HepG2 (cell line): ENCODE results near the gene TAGLN. TPM values are rescaled to one million over a fixed set of nuclear protein-coding genes. Genes with fewer than 3 reads are reported as not detected.

Experiments
- ATAC-seq: fragments of 200-7000 bp; cut with Tn5 transposase; 3 replicates; pipeline ENCODE4 v1.9.1; 2020; ENCODE audit warnings: mild to moderate bottlenecking, moderate library complexity
- BruUV-seq: library from RNA; stranded (reverse); fragments of 400-500 nt; replicated peaks from 2 replicates; lab custom pipeline; 2021; lab: Mats Ljungman, UMichigan
- CTCF ChIA-PET: fragments of 300-600 bp; formaldehyde crosslinking; extraction: SDS; loops from one replicate; lab custom pipeline; 2021; ENCODE audit warnings: low total read pairs, inconsistent platforms, low intra/inter-chr PET ratio; lab: Yijun Ruan, JAX
- POLR2A ChIA-PET: fragments of 350-600 bp; sonication (Branson Sonifier 250); formaldehyde crosslinking; loops from one replicate; lab custom pipeline; 2020; ENCODE audit warnings: antibody characterized with exemption, inconsistent platforms; lab: Yijun Ruan, JAX
- DNase-seq: peaks from one replicate; pipeline ENCODE4 v3.0.0-alpha.2; 2015; ENCODE audit warnings: low spot score
- FAIRE-seq: peaks from 3 replicates; lab custom pipeline; 2011; peaks lifted over from hg19 to GRCh38; lab: Jason Lieb, UNC
- H2AFZ ChIP-seq: one replicate; pipeline ENCODE4 v1.6.1; 2011; ENCODE audit warnings: low read length, inconsistent platforms
- H3K27ac ChIP-seq: fragments of 300-600 bp; 3 replicates; pipeline ENCODE4 v1.8.0; 2011; ENCODE audit warnings: mixed run types, mild to moderate bottlenecking, mixed read lengths, low read length, inconsistent platforms; ENCODE audit not compliant: insufficient read depth; ENCODE audit errors: extremely low read length
- H3K27me3 ChIP-seq, 2 experiments: fragments of 200-600 bp in 1 of 2; 2 replicates in 1 of 2; 3 replicates in 1 of 2; pipeline versions ENCODE4 v1.6.0 to v1.8.0; 2011; ENCODE audit warnings: low read length in 2 of 2, mild to moderate bottlenecking in 2 of 2, moderate library complexity in 2 of 2, inconsistent platforms in 1 of 2; ENCODE audit not compliant: insufficient read depth in 2 of 2, control insufficient read depth in 1 of 2
- H3K36me3 ChIP-seq, 2 experiments: fragments of 200-600 bp in 1 of 2; replicated peaks in 1 of 2; 2 replicates in 1 of 2; 3 replicates in 1 of 2; pipeline versions ENCODE4 v1.5.1 to v1.8.0; 2011; ENCODE audit warnings: low read length in 2 of 2, inconsistent platforms in 1 of 2; ENCODE audit not compliant: insufficient read depth in 2 of 2, control insufficient read depth in 1 of 2
- H3K4me1 ChIP-seq: 2 replicates; pipeline ENCODE4 v1.5.1; 2012; ENCODE audit warnings: low read length, inconsistent platforms; ENCODE audit not compliant: insufficient read depth
- H3K4me2 ChIP-seq: 2 replicates; pipeline ENCODE4 v1.6.0; 2011; ENCODE audit warnings: low read depth, low read length, inconsistent platforms
- H3K4me3 ChIP-seq, 3 experiments: fragments of 200-600 bp in 1 of 3; sonication (generic), shearing (Covaris generic) in 1 of 3; replicated peaks in 1 of 3; 2 replicates each; pipeline ENCODE4 v1.5.1; 2011 to 2016; ENCODE audit warnings: low read length in 3 of 3, inconsistent platforms in 2 of 3, low read depth in 2 of 3, mild to moderate bottlenecking in 2 of 3, control low read depth in 1 of 3, mixed read lengths in 1 of 3; ENCODE audit not compliant: insufficient read depth in 1 of 3
- H3K79me2 ChIP-seq: one replicate; pipeline ENCODE4 v1.6.1; 2011; ENCODE audit warnings: low read length, inconsistent platforms; ENCODE audit not compliant: insufficient read depth
- H3K9ac ChIP-seq: 2 replicates; pipeline ENCODE4 v1.6.0; 2011; ENCODE audit warnings: mild to moderate bottlenecking, low read depth, low read length, inconsistent platforms; ENCODE audit not compliant: insufficient read depth
- H3K9me3 ChIP-seq: 2 replicates; pipeline ENCODE4 v1.5.1; 2012; ENCODE audit warnings: mild to moderate bottlenecking, low read length
- H4K20me1 ChIP-seq: 2 replicates; pipeline ENCODE4 v1.6.0; 2011; ENCODE audit warnings: inconsistent platforms, mild to moderate bottlenecking, low read length, moderate library complexity; ENCODE audit not compliant: insufficient read depth
- ARHGAP35 ChIP-seq: sonication (generic); formaldehyde crosslinking; IDR thresholded peaks from 2 replicates; pipeline ENCODE4 v1.9.0; 2022; ENCODE audit warnings: mild to moderate bottlenecking, inconsistent platforms, moderate library complexity, missing genetic modification reagents, borderline replicate concordance
- CSRNP2 ChIP-seq: sonication (generic); formaldehyde crosslinking; conservative IDR thresholded peaks from 2 replicates; pipeline ENCODE4 v1.8.0; 2022; ENCODE audit warnings: low read depth, missing genetic modification reagents
- EZH2 ChIP-seq: conservative IDR thresholded peaks from 2 replicates; pipeline ENCODE4 v1.6.1; 2012; ENCODE audit warnings: mild to moderate bottlenecking, low read depth, low read length, moderate library complexity
- HNF1A ChIP-seq, 2 experiments: sonication (generic) in 1 of 2; formaldehyde crosslinking in 1 of 2; IDR thresholded peaks; 2 replicates each; pipeline versions ENCODE4 v1.4.0 to v1.6.1; 2016 to 2020; ENCODE audit warnings: borderline replicate concordance in 1 of 2, low read depth in 1 of 2, mild to moderate bottlenecking in 1 of 2, missing genetic modification reagents in 1 of 2
- KMT2B ChIP-seq: IDR thresholded peaks from 2 replicates; pipeline ENCODE4 v1.6.1; 2016; ENCODE audit warnings: missing genetic modification reagents, missing compliant biosample characterization
- MYC ChIP-seq: sonication (generic); formaldehyde crosslinking; IDR thresholded peaks from 2 replicates; pipeline ENCODE4 v1.9.0; 2021; ENCODE audit warnings: missing genetic modification reagents, borderline replicate concordance
- NFE2 ChIP-seq: sonication (generic); formaldehyde crosslinking; IDR thresholded peaks from 2 replicates; pipeline ENCODE4 v1.4.0; 2020; ENCODE audit warnings: missing genetic modification reagents
- PTBP1 ChIP-seq: fragments of 200-400 bp; formaldehyde crosslinking; IDR thresholded peaks from 2 replicates; pipeline ENCODE4 v1.6.1; 2018; ENCODE audit warnings: low read length, low read depth; ENCODE audit not compliant: poor library complexity, severe bottlenecking
- REL ChIP-seq: sonication (generic); formaldehyde crosslinking; conservative IDR thresholded peaks from 2 replicates; pipeline ENCODE4 v1.8.0; 2022; ENCODE audit warnings: mild to moderate bottlenecking, missing genetic modification reagents, moderate library complexity
- SIX4 ChIP-seq: sonication (generic); formaldehyde crosslinking; IDR thresholded peaks from 2 replicates; pipeline ENCODE4 v1.4.0; 2020; ENCODE audit warnings: missing genetic modification reagents
- SMARCC2 ChIP-seq: fragments of 450-650 bp; IDR thresholded peaks from 2 replicates; pipeline ENCODE4 v1.6.1; 2017; ENCODE audit warnings: antibody characterized with exemption, mild to moderate bottlenecking
- U2AF1 ChIP-seq: fragments of 200-400 bp; formaldehyde crosslinking; optimal IDR thresholded peaks from 2 replicates; pipeline ENCODE3; 2017; ENCODE audit warnings: mild to moderate bottlenecking, low read depth, low read length
- ZNF777 ChIP-seq: sonication (generic); formaldehyde crosslinking; IDR thresholded peaks from 2 replicates; pipeline ENCODE4 v1.4.0; 2020; ENCODE audit warnings: missing genetic modification reagents
- ZNF839 ChIP-seq: sonication (generic); formaldehyde crosslinking; IDR thresholded peaks from 2 replicates; pipeline ENCODE4 v1.4.0; 2020; ENCODE audit warnings: missing genetic modification reagents, mild to moderate bottlenecking, borderline replicate concordance
- WGBS: methylation state at CpG from one replicate; pipeline ENCODE4 v1.1.6; 2017; ENCODE audit warnings: low lambda C conversion rate; 5-methylcytosine and 5-hydroxymethylcytosine counted together
- in situ Hi-C: cut with HindIII; loops from 2 replicates; pipeline ENCODE4 v1.10.0; 2017; ENCODE audit warnings: low pct_unique_long_range_greater_than_20kb; ENCODE audit not compliant: extremely low pct_ligation_motif_present
- intact Hi-C: fragments of 100-400 bp; cut with micrococcal nuclease; formaldehyde crosslinking; loops from one replicate; pipeline ENCODE4 v1.10.0; 2022; ENCODE audit not compliant: unreplicated experiment
- polyA plus RNA-seq, 8 experiments: library from polyadenylated mRNA; depleted of rRNA in 3 of 8; stranded (reverse) in 7 of 8; unstranded in 1 of 8; fragments of >200 nt; fragmentation: Illumina TruSeq in 4 of 8; extraction: Trizol in 4 of 8; gene quantifications; 2 replicates each; pipeline versions ENCODE4 v1.2.1 to v1.2.3, GENCODE V29; 2011 to 2016; ENCODE audit warnings: low read depth in 4 of 8, missing spikeins in 1 of 8, mixed read lengths in 1 of 8; ENCODE audit not compliant: insufficient read depth in 1 of 8
- total RNA-seq, 5 experiments: library from RNA; depleted of rRNA; stranded (reverse); fragments of >200 nt; fragmentation: Illumina TruSeq; extraction: Trizol; gene quantifications; 2 replicates each; pipeline ENCODE4 v1.2.3, GENCODE V29; 2016; ENCODE audit warnings: low read depth in 1 of 5

TAGLN gene
- total and polyA plus RNA-seq, 2 of the 13 experiments (the other 11 are each of a cell fraction or from before 2014, with no cell fraction given), result 12.6 to 75.4 TPM

- TF ChIP-seq U2AF1, result no peak
- no peak for TF ChIP-seq EZH2
- no peak for TF ChIP-seq CSRNP2 (CRISPR knock-in tag)
These were observed 20.7 kb upstream of the TAGLN start, which contains the start of gene SIDT2 (continued) for GRCh38 chr11:117178210-117179034.

DNA sequence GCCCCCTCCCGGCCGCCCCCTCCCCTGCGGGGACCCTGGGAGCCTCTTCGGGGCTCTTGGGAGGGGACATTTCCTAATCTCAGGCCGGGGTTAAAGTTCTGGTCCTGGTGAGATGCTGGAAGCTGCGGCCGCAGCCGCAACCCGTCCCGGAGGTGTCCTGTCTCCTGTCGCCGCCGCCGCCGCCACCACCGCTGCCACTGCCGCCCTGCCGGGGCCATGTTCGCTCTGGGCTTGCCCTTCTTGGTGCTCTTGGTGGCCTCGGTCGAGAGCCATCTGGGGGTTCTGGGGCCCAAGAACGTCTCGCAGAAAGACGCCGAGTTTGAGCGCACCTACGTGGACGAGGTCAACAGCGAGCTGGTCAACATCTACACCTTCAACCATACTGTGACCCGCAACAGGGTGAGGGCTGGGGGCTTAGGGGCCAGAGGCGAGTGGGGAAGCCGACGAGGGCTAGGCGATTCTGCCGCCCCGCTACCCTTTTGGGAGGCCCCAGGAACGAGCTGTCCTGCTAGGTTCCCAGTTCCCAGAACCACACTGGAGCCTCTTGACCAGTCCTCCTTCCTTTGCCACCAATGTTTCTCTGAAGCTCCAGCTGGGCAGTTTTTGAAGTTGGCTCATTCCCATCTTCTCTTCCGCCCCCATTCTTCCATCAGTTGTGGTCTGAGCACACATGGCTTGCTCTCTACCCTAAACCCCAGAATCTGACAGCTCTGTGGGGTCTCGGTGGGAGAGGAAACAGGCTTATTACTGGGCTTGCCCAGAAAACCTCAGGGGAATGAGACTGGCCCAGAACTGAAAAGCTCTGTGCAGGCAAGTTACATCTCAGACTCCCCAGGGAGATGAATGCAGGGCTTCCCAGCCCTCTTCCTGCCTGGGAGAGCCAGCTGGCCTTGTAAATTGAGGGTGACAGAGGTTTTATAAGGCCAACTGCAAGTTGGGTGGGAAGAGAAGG is 19.8 kb upstream of the TAGLN start:
- no peak for DNase-seq
- Histone ChIP-seq H3K4me2 (peak overlapping the region; percentile 90), H3K9ac (peak overlapping the region; percentile 79), H3K27ac (peak overlapping the region; percentile 73), H3K79me2 (peaks cover 6% of the 10 kb centered on the region), H4K20me1 (no peaks in the 10 kb centered on the region; the same call in 1 of the 2 replicates), H3K36me3 (peaks cover 3 to 12% of the 10 kb centered on the region in 2 experiments; a peak in 4 of 5 replicates), H3K27me3 (no peaks in the 10 kb centered on the region; a peak in 1 of 5 replicates), H2AFZ (no peak overlapping the region), H3K4me3 (peak overlapping the region; percentile 82 to 97 (median 83)), H3K4me1 (peaks cover 42% of the 10 kb centered on the region), H3K9me3 (no peaks in the 10 kb centered on the region)
- no peak for FAIRE-seq
- ChIA-PET POLR2A (interaction anchor here (0.8 to 2.4 kb wide), 13 partner anchors 9 to 406 kb away, joined by 3 to 41 read pairs (median 5); partner anchors contain the start of genes APOA1, BUD13, CEP164 and PAFAH1B2), CTCF (no interaction called here)
- intact Hi-C loops, result no loop called here
- no TSS peak for BruUV-seq
- WGBS, result 0% methylated on average over 3 of the region's 39 CpGs
- in situ Hi-C loops, result no loop called here
- peak; percentile 70 for ATAC-seq
- TF ChIP-seq ARHGAP35 (CRISPR knock-in tag) (no peak), HNF1A (IDR thresholded peaks at IDR 0.05; ENCODE audit: low read depth) (no peak), HNF1A (CRISPR knock-in tag; IDR thresholded peaks at IDR 0.05; ENCODE audit: borderline replicate concordance) (no peak), KMT2B (CRISPR knock-in tag) (peak; percentile 10; the same call in 1 of the 2 replicates), REL (CRISPR knock-in tag) (no peak), PTBP1 (no peak), SMARCC2 (no peak), ZNF839 (no peak), ZNF777 (CRISPR knock-in tag) (no peak), MYC (CRISPR knock-in tag) (0 out of 2 replicates have a peak, but pooled peaks have one; percentile 11), NFE2 (CRISPR knock-in tag) (no peak), SIX4 (CRISPR knock-in tag) (no peak)
